SK-N-SH (cell line): Measurements from ENCODE around the gene MRPS9. TPM values are rescaled to one million over a fixed set of nuclear protein-coding genes. Genes with fewer than 3 reads are reported as not detected.

Experiments
- CTCF ChIA-PET: fragments of 300-600, 350-600 bp; formaldehyde crosslinking; extraction: SDS; loops from one replicate; lab custom pipeline; 2021; lab: Yijun Ruan, JAX
- POLR2A ChIA-PET: fragments of 350-600 bp; sonication (Branson Sonifier 250); formaldehyde crosslinking; extraction: SDS; loops from one replicate; lab custom pipeline; 2020; ENCODE audit warnings: antibody characterized with exemption, inconsistent platforms; lab: Yijun Ruan, JAX
- DNase-seq: peaks from one replicate; pipeline ENCODE4 v3.0.0; 2012
- H2AFZ ChIP-seq: fragments of 200-600 bp; sonication (generic); 2 replicates; pipeline ENCODE4 v1.8.1; 2016; ENCODE audit warnings: antibody characterized with exemption, mild to moderate bottlenecking, low read depth
- H3F3A ChIP-seq: fragments of 200-600 bp; sonication (generic); replicated peaks from 2 replicates; pipeline ENCODE3; 2016; ENCODE audit warnings: antibody characterized with exemption, mild to moderate bottlenecking; ENCODE audit not compliant: insufficient read depth
- H3K27ac ChIP-seq, 2 experiments: fragments of 200-500 bp in 1 of 2; fragments of 200-600 bp in 1 of 2; sonication (Bioruptor generic) in 1 of 2; sonication (generic), shearing (Covaris generic) in 1 of 2; 2 replicates each; pipeline versions ENCODE4 v1.5.1 to v1.6.1; 2014 to 2016; ENCODE audit warnings: low read depth in 2 of 2, inconsistent platforms in 1 of 2, low read length in 1 of 2, mild to moderate bottlenecking in 1 of 2, mixed read lengths in 1 of 2
- H3K27me3 ChIP-seq: fragments of 200-600 bp; sonication (generic), shearing (Covaris generic); 2 replicates; pipeline ENCODE4 v1.6.1; 2016; ENCODE audit warnings: mixed run types; ENCODE audit not compliant: insufficient read depth
- H3K36me3 ChIP-seq, 2 experiments: fragments of 200-500 bp in 1 of 2; fragments of 200-600 bp in 1 of 2; sonication (Bioruptor generic) in 1 of 2; sonication (generic) in 1 of 2; replicated peaks in 1 of 2; 2 replicates each; pipeline versions ENCODE3 to v1.5.1; 2014 to 2016; ENCODE audit warnings: low read length in 1 of 2, mild to moderate bottlenecking in 1 of 2; ENCODE audit not compliant: insufficient read depth in 2 of 2, control insufficient read depth in 1 of 2
- H3K4me1 ChIP-seq, 2 experiments: fragments of 200-500 bp in 1 of 2; fragments of 200-600 bp in 1 of 2; sonication (Bioruptor generic) in 1 of 2; sonication (generic), shearing (Covaris generic) in 1 of 2; 2 replicates each; pipeline versions ENCODE4 v1.5.1 to v1.6.1; 2014 to 2016; ENCODE audit warnings: low read depth in 1 of 2, low read length in 1 of 2, mixed run types in 1 of 2; ENCODE audit not compliant: insufficient read depth in 2 of 2, control insufficient read depth in 1 of 2
- H3K4me2 ChIP-seq: fragments of 200-600 bp; sonication (generic), shearing (Covaris generic); 2 replicates; pipeline ENCODE4 v1.6.1; 2017; ENCODE audit warnings: mixed run types
- H3K4me3 ChIP-seq, 2 experiments: fragments of 200-500 bp in 1 of 2; fragments of 200-600 bp in 1 of 2; sonication (Bioruptor generic) in 1 of 2; sonication (generic), shearing (Covaris generic) in 1 of 2; 2 replicates each; pipeline versions ENCODE4 v1.5.1 to v1.8.1; 2014 to 2016; ENCODE audit warnings: low read depth in 2 of 2, inconsistent platforms in 1 of 2, low read length in 1 of 2, mild to moderate bottlenecking in 1 of 2, mixed read lengths in 1 of 2, moderate library complexity in 1 of 2
- H3K79me2 ChIP-seq: fragments of 200-600 bp; sonication (generic); 2 replicates; pipeline ENCODE4 v1.8.1; 2017; ENCODE audit warnings: mild to moderate bottlenecking; ENCODE audit not compliant: insufficient read depth
- H3K9ac ChIP-seq: fragments of 200-600 bp; sonication (generic); 2 replicates; pipeline ENCODE4 v1.6.1; 2017; ENCODE audit warnings: mixed run types
- H3K9me2 ChIP-seq: fragments of 200-600 bp; sonication (generic); 2 replicates; pipeline ENCODE4 v1.6.1; 2017; ENCODE audit warnings: mixed run types
- H3K9me3 ChIP-seq: fragments of 200-600 bp; sonication (generic); 2 replicates; pipeline ENCODE4 v1.6.1; 2017; ENCODE audit warnings: mixed run types, mild to moderate bottlenecking, moderate library complexity
- H4K20me1 ChIP-seq: fragments of 200-600 bp; sonication (generic); 2 replicates; pipeline ENCODE4 v1.6.1; 2017; ENCODE audit warnings: mild to moderate bottlenecking, mixed run types; ENCODE audit not compliant: insufficient read depth
- CTCF ChIP-seq: fragments of 200-600 bp; sonication (generic); IDR thresholded peaks from 2 replicates; pipeline ENCODE4 v1.6.1; 2017; ENCODE audit warnings: antibody characterized with exemption, mild to moderate bottlenecking, moderate library complexity
- EP300 ChIP-seq, 2 experiments: IDR thresholded peaks; 2 replicates each; pipeline versions ENCODE4 v1.4.0 to v1.6.1; 2012; ENCODE audit warnings: borderline replicate concordance in 1 of 2, low read depth in 1 of 2, low read length in 1 of 2
- FOSL2 ChIP-seq: IDR thresholded peaks from 2 replicates; pipeline ENCODE4 v1.4.0; 2012; ENCODE audit warnings: low read depth, mild to moderate bottlenecking, moderate library complexity, borderline replicate concordance
- FOXJ3 ChIP-seq: sonication (generic); formaldehyde crosslinking; IDR thresholded peaks from 2 replicates; pipeline ENCODE4 v1.5.1; 2020; ENCODE audit warnings: mild to moderate bottlenecking, missing genetic modification reagents
- FOXM1 ChIP-seq: IDR thresholded peaks from 2 replicates; pipeline ENCODE4 v1.4.0; 2012; ENCODE audit warnings: low read depth, mild to moderate bottlenecking
- GATA2 ChIP-seq: sonication (generic); formaldehyde crosslinking; IDR thresholded peaks from 2 replicates; pipeline ENCODE4 v1.5.0; 2020; ENCODE audit warnings: mild to moderate bottlenecking, missing genetic modification reagents
- IRF3 ChIP-seq: fragments of 150-350 bp; IDR thresholded peaks from 2 replicates; pipeline ENCODE4 v1.6.1; 2016; ENCODE audit warnings: mild to moderate bottlenecking, low read depth, low read length
- JUND ChIP-seq: IDR thresholded peaks from 2 replicates; pipeline ENCODE4 v1.4.0; 2012
- MAX ChIP-seq: IDR thresholded peaks from 2 replicates; pipeline ENCODE4 v1.4.0; 2012; ENCODE audit warnings: low read depth
- MEF2A ChIP-seq: IDR thresholded peaks from 2 replicates; pipeline ENCODE4 v1.4.0; 2012; ENCODE audit warnings: low read depth, borderline replicate concordance
- MXI1 ChIP-seq: IDR thresholded peaks from 2 replicates; pipeline ENCODE4 v1.6.1; 2012; ENCODE audit warnings: mild to moderate bottlenecking, low read depth, low read length, improper control_type of control experiment
- POLR2AphosphoS5 ChIP-seq: IDR thresholded peaks from 2 replicates; pipeline ENCODE4 v1.6.1; 2012; ENCODE audit warnings: low read depth, low read length
- RAD21 ChIP-seq: IDR thresholded peaks from 2 replicates; pipeline ENCODE4 v1.6.1; 2012; ENCODE audit warnings: mild to moderate bottlenecking, low read length
- REST ChIP-seq: IDR thresholded peaks from 2 replicates; pipeline ENCODE4 v1.6.1; 2012; ENCODE audit warnings: mild to moderate bottlenecking, low read depth, low read length, moderate library complexity
- RFX5 ChIP-seq: IDR thresholded peaks from 2 replicates; pipeline ENCODE4 v1.6.1; 2012; ENCODE audit warnings: mild to moderate bottlenecking, improper control_type of control experiment, low read length
- SIN3A ChIP-seq: IDR thresholded peaks from 2 replicates; pipeline ENCODE4 v1.6.1; 2012; ENCODE audit warnings: low read depth, mild to moderate bottlenecking, low read length, moderate library complexity, borderline replicate concordance
- TAF1 ChIP-seq: IDR thresholded peaks from 2 replicates; pipeline ENCODE4 v1.6.1; 2012; ENCODE audit warnings: low read depth, mild to moderate bottlenecking, low read length, moderate library complexity, borderline replicate concordance
- TEAD4 ChIP-seq: IDR thresholded peaks from 2 replicates; pipeline ENCODE4 v1.4.0; 2012; ENCODE audit warnings: mild to moderate bottlenecking, borderline replicate concordance; ENCODE audit not compliant: insufficient read depth
- USF1 ChIP-seq: IDR thresholded peaks from 2 replicates; pipeline ENCODE4 v1.4.0; 2012; ENCODE audit warnings: low read depth, borderline replicate concordance
- WGBS: methylation state at CpG from one replicate; pipeline ENCODE4 v1.1.6; 2017; ENCODE audit warnings: low lambda C conversion rate; 5-methylcytosine and 5-hydroxymethylcytosine counted together
- polyA plus RNA-seq, 3 experiments: library from polyadenylated mRNA; depleted of rRNA; stranded (reverse); fragments of >200 nt; gene quantifications; 2 replicates each; pipeline ENCODE4 v1.2.3, GENCODE V29; 2012

The MRPS9 gene
- polyA plus RNA-seq, 1 of the 3 experiments (the other 2 are of a cell fraction), result 31.8 TPM

- peaks cover 8% of the 10 kb centered on the region for H3F3A ChIP-seq
- H3K79me2 ChIP-seq, result no peaks in the 10 kb centered on the region
- ChIA-PET CTCF (no interaction called here), POLR2A (no interaction called here)
- TF ChIP-seq IRF3 (no peak), GATA2 (CRISPR knock-in tag) (no peak), TEAD4 (no peak), FOXJ3 (CRISPR knock-in tag) (no peak)
- no peak overlapping the region for H3K9ac ChIP-seq
- no peak overlapping the region for H2AFZ ChIP-seq
- no peaks in the 10 kb centered on the region for H4K20me1 ChIP-seq
- H3K9me3 ChIP-seq, result no peaks in the 10 kb centered on the region
- no peaks in the 10 kb centered on the region for H3K27me3 ChIP-seq
- no peak overlapping the region for H3K4me3 ChIP-seq
- H3K4me2 ChIP-seq, result no peak overlapping the region
- H3K36me3 ChIP-seq, result peaks cover 0 to 8% of the 10 kb centered on the region in 2 experiments
- H3K27ac ChIP-seq, result no peak overlapping the region
- no peak for DNase-seq
- no peaks in the 10 kb centered on the region for H3K9me2 ChIP-seq
- H3K4me1 ChIP-seq, result peaks cover 4 to 5% of the 10 kb centered on the region in 2 experiments; a peak in 2 of 4 replicates
These were observed 42.6 kb downstream of the MRPS9 start for GRCh38 chr2:105080461-105080860.

GRCh38 chr2:105081006-105081601 is 43.2 kb downstream of the MRPS9 start:
- H2AFZ ChIP-seq, result no peak overlapping the region
- peaks cover 0 to 8% of the 10 kb centered on the region in 2 experiments for H3K36me3 ChIP-seq
- H4K20me1 ChIP-seq, result no peaks in the 10 kb centered on the region
- ChIA-PET CTCF (no interaction called here), POLR2A (no interaction called here)
- no peak overlapping the region for H3K4me3 ChIP-seq
- H3K27me3 ChIP-seq, result no peaks in the 10 kb centered on the region
- DNase-seq, result no peak
- H3K79me2 ChIP-seq, result no peaks in the 10 kb centered on the region
- no peak overlapping the region for H3K27ac ChIP-seq
- no peak overlapping the region for H3K4me2 ChIP-seq
- H3K9me2 ChIP-seq, result no peaks in the 10 kb centered on the region
- no peak overlapping the region for H3K9ac ChIP-seq
- no peaks in the 10 kb centered on the region for H3K9me3 ChIP-seq
- 88% methylated on average over 18 of the region's 20 CpGs for WGBS
- peaks cover 8% of the 10 kb centered on the region for H3F3A ChIP-seq
- H3K4me1 ChIP-seq, result peaks cover 4 to 5% of the 10 kb centered on the region in 2 experiments; a peak in 2 of 4 replicates
- no peak for TF ChIP-seq MXI1
- no peak for TF ChIP-seq FOXJ3 (CRISPR knock-in tag)
- TF ChIP-seq TEAD4, result no peak
- no peak for TF ChIP-seq REST
- TF ChIP-seq FOXM1, result no peak
- TF ChIP-seq MAX, result no peak
- TF ChIP-seq RAD21, result no peak
- no peak for TF ChIP-seq MEF2A
- no peak for TF ChIP-seq FOSL2
- no peak for TF ChIP-seq TAF1
- no peak for TF ChIP-seq EP300 (IDR thresholded peaks at IDR 0.05; ENCODE audit: borderline replicate concordance in 1 of 2, low read depth in 1 of 2, low read length in 1 of 2)
- TF ChIP-seq SIN3A, result no peak
- no peak for TF ChIP-seq POLR2AphosphoS5
- no peak for TF ChIP-seq USF1
- no peak for TF ChIP-seq RFX5
- no peak for TF ChIP-seq CTCF
- TF ChIP-seq JUND, result no peak
